Measurements from ENCODE around the gene RBM33.

The RBM33 gene

DNA sequence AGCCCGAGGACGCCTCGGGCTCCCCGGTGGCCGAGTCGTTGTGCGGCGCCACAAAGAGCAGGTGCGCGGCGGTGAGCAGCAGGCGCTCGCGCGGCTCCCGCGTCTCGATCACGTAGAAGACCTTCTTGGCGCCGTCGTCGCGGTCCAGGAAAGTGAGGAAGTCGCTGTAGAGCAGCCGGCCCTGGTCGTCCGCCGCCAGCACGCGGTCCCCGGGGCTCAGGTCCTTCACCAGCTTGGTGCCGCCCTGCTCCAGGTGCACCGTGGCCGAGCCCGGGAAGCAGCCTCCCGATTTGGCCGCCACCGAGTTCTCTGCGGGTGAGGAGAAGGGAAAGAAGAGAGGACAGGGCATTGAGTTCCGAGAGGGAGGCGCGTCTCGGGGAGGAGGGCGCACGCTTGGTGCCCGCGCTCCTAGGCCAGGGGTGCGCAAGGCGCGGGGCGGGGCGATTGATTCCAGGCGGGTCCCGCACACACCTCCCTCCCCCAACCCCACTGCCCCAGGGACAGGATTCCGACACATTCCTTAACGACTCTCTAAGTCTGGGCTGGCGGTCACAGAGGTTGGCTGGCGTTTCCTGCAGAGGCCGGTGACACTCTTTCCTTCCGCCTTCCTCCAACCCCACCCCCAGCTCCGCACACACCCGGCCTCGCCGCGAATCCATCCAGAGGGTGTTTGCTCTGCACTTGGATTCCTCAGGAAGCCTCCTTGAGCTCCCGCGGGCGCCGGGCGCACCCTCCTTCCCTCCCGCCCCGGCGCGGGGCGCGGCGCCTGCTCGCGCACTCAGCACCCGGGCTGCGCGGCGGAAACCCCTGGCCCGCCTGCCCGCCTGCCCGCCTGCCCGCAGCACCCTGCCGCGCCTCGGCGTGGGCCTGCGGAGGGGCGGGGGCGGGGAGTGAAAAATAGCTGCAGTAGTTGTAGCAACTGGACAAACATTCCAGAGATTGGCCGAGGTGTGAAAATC, 159.2 kb downstream of the RBM33 start:
- no peak overlapping the region for H3K27ac ChIP-seq
- TF ChIP-seq CTCF (conservative IDR thresholded peaks at IDR 0.05) = no peak

DNA sequence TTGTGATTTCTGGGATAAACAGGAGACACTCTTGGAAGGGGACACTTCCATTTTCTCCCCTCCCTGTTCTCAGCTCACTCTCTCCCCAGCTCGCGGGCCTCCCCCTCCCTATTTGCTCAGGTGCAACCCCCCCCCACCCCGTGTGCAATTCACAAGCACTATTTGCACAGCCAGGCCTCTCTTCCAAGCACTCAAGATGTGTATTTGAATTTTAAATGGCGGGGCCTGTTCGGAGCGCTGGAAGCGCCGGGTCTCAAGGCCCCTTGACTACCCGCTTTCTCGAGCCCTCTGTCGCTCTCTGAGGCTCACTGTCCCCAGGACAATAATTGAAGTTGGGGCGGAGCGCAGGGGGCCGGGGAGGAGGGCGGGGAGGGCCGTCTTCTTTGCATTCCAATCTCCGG, 160.0 kb downstream of the RBM33 start:
- TF ChIP-seq CTCF (conservative IDR thresholded peaks at IDR 0.05) = no peak
- no peak overlapping the region for H3K27ac ChIP-seq

DNA sequence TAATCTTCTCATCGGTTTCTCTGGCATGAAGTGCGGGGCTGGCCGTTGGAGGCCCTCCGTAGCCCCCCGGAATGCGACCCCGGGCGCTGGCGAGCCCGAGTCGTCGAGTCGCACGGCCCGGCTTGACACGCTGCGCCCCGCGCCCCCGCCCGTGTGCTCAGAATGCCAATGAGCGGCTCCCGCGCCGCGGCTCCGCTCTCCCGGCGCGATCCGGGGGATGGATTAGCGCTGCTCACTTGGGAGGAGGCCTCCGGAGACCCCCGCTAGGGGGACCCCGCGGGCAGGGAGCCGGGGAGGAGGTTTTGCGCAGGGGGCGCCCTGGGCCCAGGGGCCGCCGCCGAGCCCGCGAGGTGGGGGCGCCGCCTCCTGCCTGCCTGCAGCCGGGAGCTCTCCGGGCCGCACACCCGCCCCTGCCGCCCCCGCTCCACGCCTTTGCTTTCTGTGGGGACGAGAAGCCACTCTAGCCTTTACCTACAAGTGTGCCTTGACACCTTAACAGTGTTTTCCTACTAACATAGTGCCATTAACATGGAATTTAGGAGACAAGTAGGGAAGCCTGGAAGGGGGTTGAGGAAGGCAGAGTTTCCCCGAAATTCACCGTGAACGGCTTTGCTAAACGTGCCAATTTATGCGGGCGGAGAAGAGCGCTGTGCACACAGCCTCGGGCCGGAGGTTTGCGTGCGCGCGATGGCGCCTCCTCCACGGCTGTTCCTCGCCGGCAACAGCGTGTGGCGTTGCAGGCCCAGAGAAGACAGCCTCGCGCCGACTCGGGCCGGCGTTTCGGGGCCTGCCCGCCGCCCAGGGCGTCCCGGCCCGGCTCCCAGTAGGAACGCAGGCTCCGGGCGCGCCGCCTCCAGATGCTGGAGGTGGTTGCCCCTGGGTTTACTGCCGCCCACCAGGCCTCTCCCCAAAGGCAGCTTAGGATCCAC, 160.7 kb downstream of the RBM33 start:
- no peak overlapping the region for H3K27ac ChIP-seq
- no peak for TF ChIP-seq CTCF (conservative IDR thresholded peaks at IDR 0.05)

GRCh38 chr7:155805826-155806095, 161.3 kb downstream of the RBM33 start:
- no peak for TF ChIP-seq CTCF (conservative IDR thresholded peaks at IDR 0.05)
- no peak overlapping the region for H3K27ac ChIP-seq

DNA sequence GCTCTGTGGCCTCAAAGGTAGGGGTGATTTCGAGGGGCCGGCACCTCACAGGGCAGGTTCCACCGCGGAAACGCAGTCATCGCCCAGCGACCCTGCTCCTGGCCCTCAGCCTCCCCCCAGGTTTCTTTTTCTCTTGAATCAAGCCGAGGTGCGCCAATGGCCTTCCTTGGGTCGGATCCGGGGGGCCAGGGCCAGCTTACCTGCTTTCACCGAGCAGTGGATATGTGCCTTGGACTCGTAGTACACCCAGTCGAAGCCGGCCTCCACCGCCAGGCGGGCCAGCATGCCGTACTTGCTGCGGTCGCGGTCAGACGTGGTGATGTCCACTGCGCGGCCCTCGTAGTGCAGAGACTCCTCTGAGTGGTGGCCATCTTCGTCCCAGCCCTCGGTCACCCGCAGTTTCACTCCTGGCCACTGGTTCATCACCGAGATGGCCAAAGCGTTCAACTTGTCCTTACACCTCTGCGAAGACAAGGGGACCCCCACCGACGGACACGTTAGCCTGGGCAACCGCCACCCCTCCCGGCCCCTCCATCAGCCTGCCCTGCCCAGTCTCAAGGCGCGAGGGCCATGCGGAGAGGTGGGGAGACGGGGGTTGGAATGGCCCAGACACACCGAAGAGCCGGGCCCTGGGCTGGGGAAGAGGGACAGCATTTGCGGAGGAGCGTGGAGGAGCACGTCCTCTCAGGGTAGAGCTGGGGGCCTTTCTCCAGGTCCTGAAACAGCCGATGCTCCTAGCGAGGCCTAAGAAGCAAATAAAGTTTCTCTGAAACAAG, 161.8 kb downstream of the RBM33 start:
- no peak overlapping the region for H3K27ac ChIP-seq
- no peak for TF ChIP-seq CTCF (conservative IDR thresholded peaks at IDR 0.05)

DNA sequence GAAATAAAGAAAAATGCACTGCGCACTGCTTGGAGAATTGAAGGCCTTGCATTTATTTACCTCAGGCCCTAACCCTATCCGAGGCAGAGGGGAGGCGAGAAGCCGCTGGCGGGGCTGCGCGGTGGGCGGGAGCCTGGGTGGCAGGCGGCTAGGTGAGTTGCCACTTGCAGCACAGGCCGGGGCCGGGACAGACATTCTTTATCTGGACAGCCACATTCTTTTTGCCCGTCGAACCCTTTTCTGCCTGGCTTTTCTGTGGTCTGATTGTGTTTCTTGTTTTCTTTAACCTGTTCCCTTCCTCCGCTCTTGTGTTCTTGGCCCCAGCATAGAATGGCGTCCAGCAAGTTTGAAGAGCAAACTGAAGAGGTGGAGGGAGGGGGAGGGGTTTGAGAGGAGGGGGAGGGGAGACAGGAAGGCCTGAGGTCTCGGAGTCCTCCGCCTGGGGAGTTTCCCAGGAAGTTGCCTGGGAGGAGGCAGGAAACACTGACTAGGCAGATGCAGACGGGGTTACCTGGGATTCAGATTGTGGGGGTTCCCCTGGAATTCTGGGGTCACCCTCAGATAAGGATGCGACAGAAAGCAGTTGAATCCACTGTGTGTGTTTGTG, 162.7 kb downstream of the RBM33 start:
- no peak overlapping the region for H3K27ac ChIP-seq
- TF ChIP-seq CTCF (conservative IDR thresholded peaks at IDR 0.05) = no peak
